GM12873 (cell line): ENCODE data around the gene GRIK2.

ENCODE experiments used
- CTCF ChIP-seq: IDR thresholded peaks from 2 replicates; pipeline ENCODE4 v1.5.1; 2012; ENCODE audit warnings: low read depth, mild to moderate bottlenecking, moderate library complexity, low read length, control low read depth; ENCODE audit not compliant: insufficient read depth; ENCODE audit errors: missing control alignments

Gene GRIK2

GRCh38 chr6:101926149-101926925, 532.8 kb downstream of the GRIK2 start:
- TF ChIP-seq CTCF, result no peak

DNA sequence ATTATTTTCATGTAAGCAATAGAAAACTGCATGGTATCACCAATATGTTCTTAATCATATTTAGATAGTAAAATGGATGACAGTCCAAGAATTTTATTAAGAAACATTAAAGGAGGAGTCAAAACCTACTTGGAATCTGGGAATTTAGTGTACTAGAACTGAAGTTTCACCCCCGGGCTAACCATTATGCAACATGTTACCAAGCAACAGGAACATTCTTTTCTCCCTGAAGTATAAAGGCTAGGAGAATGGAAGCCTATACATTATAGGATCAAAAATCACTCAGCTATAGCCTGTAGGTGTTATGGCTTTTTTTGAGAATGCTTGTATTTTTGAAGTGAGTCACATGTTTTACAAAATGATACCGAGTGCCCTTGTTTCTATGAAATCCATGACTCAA, 538.3 kb downstream of the GRIK2 start:
- no peak for TF ChIP-seq CTCF

DNA sequence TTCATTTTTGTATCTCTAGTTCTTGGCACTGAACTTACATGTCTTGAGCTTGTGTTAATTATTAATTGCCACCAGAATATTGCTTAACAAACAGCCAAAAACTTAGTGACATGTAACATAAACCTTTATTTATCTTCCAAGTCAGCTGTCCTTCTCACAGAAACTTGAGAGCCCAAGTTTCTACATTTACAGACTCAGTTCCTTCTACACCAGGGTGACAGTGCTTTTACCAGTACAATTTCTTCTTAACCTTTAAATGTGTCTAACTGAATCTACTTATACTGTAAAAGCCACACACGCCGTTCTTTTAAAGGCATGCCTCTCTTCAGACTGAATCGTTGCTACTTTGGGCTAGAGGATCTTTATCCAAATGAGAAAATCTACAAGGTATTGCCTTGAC, 539.2 kb downstream of the GRIK2 start:
- TF ChIP-seq CTCF, result no peak

DNA sequence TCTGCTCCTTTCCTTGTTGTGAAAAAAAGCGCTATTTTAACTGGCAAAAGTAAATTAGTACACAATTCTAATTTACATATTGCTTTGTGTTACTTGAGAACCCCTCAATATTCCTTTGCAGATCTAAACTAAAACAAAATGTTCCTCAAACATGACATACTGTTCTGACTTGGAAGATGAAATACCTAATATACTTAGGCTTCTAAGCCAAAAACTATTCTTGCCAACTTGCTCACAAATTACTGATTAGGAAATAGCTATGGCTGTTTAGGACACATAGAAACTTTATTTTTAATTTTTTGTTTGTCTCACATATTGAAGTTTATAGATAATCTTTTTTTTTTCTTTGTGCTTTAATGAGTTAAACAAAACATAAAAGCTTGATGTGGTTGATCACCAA, 542.2 kb downstream of the GRIK2 start:
- no peak for TF ChIP-seq CTCF

DNA sequence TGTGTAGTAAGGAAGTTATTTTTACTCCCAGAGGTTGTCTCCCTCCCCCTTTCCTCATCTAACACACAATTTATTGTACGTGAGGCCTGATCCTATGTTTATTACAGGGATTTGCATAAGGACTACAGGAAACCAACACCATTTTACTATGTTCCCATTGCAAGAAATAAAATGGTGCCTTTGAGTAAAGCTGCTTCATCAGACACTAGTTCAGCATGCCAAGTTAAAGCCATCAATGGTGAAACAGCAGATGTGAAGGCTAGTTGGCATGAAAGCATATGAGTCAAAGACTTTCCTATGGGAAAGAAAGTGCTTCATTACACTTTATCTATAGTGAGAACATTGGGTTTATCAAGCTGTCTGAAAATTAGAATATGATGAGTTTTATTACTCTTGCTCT, 543.0 kb downstream of the GRIK2 start:
- no peak for TF ChIP-seq CTCF

DNA sequence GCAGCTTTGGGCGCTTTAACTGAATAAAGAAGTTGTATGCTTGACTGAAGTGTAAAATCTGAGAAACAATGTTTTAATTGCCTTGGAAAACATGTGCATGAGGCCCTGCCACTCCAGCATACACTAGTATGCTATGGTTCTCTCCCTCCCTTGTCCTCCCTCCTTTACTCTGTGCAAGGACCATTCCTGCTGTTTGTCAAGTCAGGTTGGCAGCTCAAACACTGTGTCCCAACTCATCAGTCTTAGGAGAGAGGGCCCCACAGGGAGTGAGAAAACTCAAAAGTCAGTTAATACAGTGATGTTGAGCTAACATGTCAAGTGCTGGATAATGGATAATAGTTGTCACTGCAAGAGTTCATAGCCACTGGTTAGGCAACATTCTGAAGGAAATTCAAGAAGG, 543.6 kb downstream of the GRIK2 start:
- no peak for TF ChIP-seq CTCF

DNA sequence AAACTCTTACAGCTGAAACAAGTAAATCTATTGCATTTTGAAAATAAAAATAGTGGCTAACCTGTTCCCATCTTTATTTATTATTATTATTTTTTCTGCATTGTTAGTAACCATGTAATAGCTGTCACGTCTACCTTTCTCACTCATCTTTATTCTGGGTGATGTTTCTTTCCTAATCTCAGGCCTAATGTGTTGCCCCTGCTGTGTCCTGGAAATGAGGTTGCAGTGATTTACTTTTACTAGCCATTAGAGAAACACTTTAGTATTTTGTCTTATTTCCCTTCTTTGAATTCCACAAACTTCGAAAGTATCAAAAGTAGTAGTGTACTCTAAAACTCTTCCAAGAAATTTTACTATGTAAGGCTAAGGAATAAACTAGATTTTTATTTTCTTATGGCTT, 546.9 kb downstream of the GRIK2 start:
- no peak for TF ChIP-seq CTCF
